GM19324 (cell line): ENCODE measurements around the gene CNIH1.
"Not testable (repeated sequence)": the region's sequence is repeated elsewhere in the genome, so short reads cannot be mapped to it uniquely, and the experiment has no call there.

ENCODE experiments used
- ATAC-seq: cut with Tn5 transposase; IDR thresholded peaks from one replicate; pipeline ENCODE4 v1.9.1; 2021; ENCODE audit warnings: mild to moderate bottlenecking, moderate library complexity; ENCODE audit not compliant: unreplicated experiment, low FRiP score

The CNIH1 gene

GRCh38 chr14:54470701-54471100 lies 29.5 kb upstream of the CNIH1 start:
- ATAC-seq = no peak

- no peak for ATAC-seq
These were observed 26.1 kb upstream of the CNIH1 start for GRCh38 chr14:54467280-54467679.

- ATAC-seq = no peak
These were observed 24.5 kb upstream of the CNIH1 start for GRCh38 chr14:54465654-54466053.

- ATAC-seq = no peak
These were observed 20.9 kb upstream of the CNIH1 start for GRCh38 chr14:54462048-54462447.

GRCh38 chr14:54459106-54459505 lies 17.9 kb upstream of the CNIH1 start:
- ATAC-seq = no peak

- not testable (repeated sequence) for ATAC-seq
These were observed 17.4 kb upstream of the CNIH1 start for GRCh38 chr14:54458536-54458935.

GRCh38 chr14:54457609-54457996 lies 16.4 kb upstream of the CNIH1 start:
- ATAC-seq = no peak

GRCh38 chr14:54456820-54457608 lies 15.8 kb upstream of the CNIH1 start:
- ATAC-seq = not testable (repeated sequence)

- no peak for ATAC-seq
These were observed 14.2 kb upstream of the CNIH1 start for GRCh38 chr14:54455363-54455762.

GRCh38 chr14:54453990-54454389 lies 12.8 kb upstream of the CNIH1 start:
- ATAC-seq = not testable (repeated sequence)

GRCh38 chr14:54453252-54453651 lies 12.1 kb upstream of the CNIH1 start:
- no peak for ATAC-seq

- ATAC-seq = no peak
These were observed 10.8 kb upstream of the CNIH1 start for GRCh38 chr14:54451961-54452360.

- no peak for ATAC-seq
These were observed 10.0 kb upstream of the CNIH1 start for GRCh38 chr14:54451121-54451601.

GRCh38 chr14:54450535-54450934 lies 9.4 kb upstream of the CNIH1 start:
- no peak for ATAC-seq

- ATAC-seq = no peak
These were observed 6.1 kb upstream of the CNIH1 start for GRCh38 chr14:54447231-54447692.

- ATAC-seq = no peak
These were observed 5.1 kb upstream of the CNIH1 start for GRCh38 chr14:54446161-54446693.

- ATAC-seq = no peak
These were observed 3.5 kb upstream of the CNIH1 start for GRCh38 chr14:54444681-54445080.

GRCh38 chr14:54443981-54444380 lies 2.8 kb upstream of the CNIH1 start:
- no peak for ATAC-seq

GRCh38 chr14:54442961-54443360 lies 1.8 kb upstream of the CNIH1 start:
- not testable (repeated sequence) for ATAC-seq

GRCh38 chr14:54440476-54440872 lies 700 bp downstream of the CNIH1 start:
- no peak for ATAC-seq

- no peak for ATAC-seq
These were observed 1.1 kb downstream of the CNIH1 start for GRCh38 chr14:54440037-54440436.

- no peak for ATAC-seq
These were observed 2.5 kb downstream of the CNIH1 start for GRCh38 chr14:54438703-54439102.
